HG02970 (cell line): ENCODE results near the gene MRPS27.

Experiments used
- ATAC-seq: cut with Tn5 transposase; IDR thresholded peaks from one replicate; pipeline ENCODE4 v1.9.1; 2021; ENCODE audit warnings: mild to moderate bottlenecking, moderate library complexity, moderate number of reproducible peaks; ENCODE audit not compliant: unreplicated experiment, low FRiP score

MRPS27 gene

DNA sequence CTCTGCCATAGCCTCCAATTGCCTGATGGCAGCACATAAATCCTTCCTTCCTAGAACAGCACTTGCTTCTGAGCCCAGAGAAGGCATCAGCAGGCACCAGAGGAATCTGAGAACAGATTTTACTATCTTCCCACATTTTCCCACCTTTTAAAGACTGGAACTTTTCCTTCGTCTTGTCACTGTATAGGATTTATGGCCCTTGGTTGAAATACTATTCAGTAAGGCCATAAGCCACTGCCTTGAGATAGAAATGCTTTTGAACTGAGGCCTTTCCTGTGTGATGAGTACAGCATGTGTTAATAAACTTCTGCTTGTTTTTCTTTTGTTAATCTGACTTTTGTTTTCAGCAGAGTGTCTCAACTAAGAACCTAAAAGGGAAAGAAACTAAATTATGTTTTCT lies 84.3 kb downstream of the MRPS27 start:
- no peak for ATAC-seq

DNA sequence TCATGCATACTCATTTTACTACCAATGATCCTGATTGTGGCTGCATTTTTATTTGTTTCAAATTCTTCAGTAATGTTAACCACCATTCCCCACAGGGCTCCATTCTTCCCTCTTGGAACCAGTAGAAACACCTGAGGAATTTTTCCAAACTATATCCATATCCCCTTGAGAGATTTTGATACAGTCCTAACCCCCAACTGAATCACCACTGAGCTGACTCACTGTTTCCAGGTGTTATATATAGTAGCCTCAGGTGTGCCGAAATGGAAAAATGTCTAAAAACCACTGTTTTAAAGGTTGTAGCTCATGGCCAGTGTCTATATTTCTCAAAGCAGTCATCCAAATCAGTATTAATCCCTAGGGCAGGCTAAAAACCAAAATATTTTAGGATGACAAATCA lies 85.2 kb downstream of the MRPS27 start:
- ATAC-seq = no peak

DNA sequence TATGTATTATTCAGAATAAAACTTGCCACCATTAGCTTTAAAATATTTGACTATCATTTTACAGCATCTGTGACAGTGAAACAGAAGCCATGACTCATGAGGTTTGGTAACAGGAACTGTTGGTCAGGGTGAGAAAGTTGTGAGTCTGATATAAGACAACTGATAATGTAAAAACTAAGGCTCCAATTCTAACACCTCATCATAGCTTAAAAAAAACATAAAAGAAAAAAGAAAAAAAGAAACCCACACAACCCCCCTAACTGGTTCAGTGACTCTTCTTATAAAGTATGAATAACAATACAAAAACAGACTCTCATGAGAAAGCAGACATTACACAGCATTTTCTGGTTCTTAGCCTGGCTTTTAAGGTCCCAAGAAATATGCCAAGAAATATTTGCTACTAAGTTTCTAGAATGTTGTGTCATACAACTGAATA lies 85.8 kb downstream of the MRPS27 start:
- ATAC-seq = no peak

DNA sequence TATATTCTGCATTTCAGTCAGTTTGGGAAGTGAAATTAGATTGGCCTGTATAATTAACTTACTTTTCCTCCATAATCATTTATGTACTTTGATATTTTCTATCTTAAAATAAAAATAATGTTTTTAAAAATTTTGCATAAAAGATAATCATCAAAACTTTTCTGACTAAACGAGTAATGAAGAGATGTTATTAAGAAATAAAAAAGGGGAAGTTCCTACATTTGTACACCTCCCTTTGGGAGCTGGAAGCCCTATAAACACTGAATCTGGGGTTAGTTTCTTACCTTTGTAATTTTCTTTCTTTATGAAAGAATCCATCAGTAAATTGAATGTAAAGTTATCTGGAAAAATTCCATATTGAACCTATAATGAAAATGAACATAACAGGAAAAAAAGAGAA lies 86.2 kb downstream of the MRPS27 start:
- ATAC-seq = no peak

DNA sequence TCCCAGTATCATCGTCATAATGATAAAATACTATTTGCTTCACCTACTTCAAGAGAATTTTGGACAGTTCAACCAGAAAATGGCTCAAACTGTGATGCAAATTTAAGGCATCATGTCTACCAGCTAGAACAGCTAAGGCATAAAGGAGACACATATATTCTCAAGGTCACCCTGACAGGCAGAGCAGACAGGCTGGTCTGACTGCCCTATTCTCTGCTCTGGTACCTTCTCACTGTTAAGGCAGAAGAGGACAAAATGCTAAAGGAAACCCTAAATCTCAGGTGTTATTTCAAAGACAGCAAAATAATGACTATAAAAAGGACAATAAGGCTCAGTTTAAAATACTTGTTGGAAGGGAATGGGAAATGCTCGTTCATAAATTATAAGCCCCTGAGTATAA lies 87.2 kb downstream of the MRPS27 start:
- ATAC-seq = no peak

DNA sequence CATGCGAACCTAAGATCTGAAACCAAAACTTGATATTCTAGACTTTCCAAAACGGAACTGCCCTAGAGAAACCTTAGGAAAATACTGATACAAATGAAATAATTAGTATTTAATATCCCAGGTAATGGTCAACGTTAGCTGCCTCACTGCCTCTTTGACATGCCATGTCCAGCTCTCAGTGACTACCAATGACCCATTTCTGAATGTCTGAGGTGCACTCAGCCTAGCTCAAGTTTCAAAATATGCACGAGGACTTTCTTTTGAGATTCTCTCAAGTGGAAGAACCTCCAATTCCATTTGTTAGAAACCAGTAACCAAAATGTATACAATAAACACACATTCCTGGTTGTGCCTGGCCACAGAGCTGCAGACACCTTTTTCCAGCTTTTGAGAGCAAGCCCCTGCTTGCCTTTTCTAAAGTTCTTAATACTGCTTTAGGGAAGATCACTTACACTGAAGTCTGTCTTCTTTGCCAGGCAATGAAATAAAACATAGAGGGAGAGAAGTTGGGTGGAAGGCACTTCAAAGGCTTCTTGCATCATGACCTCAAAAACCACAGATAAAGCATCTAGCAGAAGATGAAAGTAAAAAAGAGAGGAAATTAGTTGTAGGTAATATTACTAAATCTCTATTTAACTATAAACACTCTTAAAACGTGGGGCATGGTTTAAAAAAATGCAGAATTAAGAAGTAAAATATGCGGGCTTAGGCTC lies 87.9 kb downstream of the MRPS27 start:
- ATAC-seq = no peak

DNA sequence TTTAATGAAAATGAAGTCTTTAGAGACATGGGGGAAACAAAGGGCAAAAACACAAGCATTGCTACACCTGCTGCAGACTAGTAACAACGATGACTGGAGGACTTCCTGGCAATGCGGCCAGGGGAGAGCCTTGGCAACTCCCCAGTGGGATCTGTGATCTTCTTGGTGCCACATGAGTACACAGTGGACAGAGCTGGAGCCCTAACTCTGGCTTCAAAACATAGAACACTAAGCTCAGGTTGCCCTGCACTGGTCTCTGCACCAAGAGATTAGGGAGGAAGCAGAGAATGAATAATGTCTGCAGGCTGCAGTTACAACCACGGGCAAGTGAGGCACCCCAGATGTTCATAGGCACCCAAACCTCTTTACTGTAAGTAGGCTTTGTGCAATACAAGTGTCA lies 91.1 kb downstream of the MRPS27 start:
- no peak for ATAC-seq

DNA sequence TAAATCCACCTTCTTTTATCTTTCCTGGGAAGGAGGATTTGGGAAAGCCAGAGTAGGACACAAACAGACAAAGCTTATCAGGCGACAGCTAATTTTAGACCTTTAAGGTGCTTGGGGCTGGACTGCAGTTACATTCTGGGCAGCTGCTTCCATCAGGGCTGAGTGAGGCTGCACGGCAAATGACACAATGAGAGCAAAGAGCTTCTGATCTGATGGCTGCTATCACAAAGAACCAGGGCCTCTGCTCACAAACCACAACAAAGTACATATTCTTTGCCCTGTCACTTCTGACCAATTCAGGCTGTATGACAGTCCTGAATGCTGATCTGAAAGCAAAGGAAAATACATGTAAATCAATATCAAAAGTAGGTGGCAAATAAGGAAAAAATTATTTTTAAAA lies 93.1 kb downstream of the MRPS27 start:
- ATAC-seq = no peak

DNA sequence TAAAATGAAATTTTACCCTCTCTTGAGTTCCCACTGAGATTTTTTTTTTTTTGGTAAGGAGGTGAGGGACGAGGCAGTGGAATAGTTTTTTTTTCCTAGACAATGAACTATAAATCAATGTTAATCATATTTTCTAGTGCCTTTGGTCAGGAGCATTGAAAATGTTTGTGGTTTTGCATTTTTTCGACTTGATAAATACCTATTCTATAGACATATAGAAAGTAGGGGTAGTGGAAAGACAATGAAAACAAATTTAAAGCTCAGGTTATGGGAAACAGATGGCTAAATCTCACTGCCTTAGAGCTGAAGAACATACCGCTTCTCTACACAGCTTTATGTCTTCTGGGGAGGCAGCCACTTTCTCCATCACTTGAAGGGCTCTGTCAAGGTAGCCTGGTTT lies 94.3 kb downstream of the MRPS27 start:
- no peak for ATAC-seq

DNA sequence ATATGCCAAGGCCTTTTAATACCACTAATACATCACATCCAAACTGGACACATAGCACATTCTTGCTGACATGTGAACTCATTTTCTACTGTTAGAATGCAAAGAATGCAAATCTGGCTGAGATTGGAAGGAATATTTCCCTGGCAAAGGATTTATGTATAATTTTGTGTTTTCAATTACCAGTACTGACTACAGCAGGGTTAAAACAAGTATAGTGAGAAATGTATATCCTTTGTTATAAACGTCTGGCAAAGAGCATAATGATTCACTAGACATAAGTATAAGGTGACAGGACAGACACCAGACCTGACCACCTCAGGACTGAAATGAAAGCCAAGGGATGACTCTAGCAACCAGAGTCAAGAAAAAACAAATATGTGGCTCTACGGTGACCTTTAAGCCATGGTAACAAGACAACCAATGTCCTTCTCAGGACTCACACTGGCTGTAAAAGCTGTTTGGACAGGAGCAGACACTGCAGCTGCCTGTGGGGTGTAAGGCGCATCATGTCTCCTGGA lies 95.0 kb downstream of the MRPS27 start:
- no peak for ATAC-seq

DNA sequence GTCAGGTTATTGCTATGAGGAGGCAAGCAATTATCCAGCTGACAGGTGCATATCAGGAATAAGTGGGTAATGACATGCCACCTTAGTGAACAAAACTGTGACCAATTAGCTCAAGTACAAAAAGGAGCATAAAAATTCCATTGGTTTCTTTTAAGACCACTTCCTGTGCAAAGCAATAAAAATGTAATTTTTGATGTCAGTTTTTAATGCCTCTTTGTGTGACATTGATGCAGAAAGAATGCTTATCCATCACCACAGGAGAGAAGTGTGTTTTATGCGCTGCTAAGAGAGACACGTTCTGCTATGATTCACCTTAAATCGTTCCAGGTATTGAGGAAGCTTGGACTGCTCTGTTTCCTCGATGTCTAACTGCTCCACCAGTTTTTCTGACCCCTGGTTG lies 96.7 kb downstream of the MRPS27 start:
- ATAC-seq = no peak

DNA sequence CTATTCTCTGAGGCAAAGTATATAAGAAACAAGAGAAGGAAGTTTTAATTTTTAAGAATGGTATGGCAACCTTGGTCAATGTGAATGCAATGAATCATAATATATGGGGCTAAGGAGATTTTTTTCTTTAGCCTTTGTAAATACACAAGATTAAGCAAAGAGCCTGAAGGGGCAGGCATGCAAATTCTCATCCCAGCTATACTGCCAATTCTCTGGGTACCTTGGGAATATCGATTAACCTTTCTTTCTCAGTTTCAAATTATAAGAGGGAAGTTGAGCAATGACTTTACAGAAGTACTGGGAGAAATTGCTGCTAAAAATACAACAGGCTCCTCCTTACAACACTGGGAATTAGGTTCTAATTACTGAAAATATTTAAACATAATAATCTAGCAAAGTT lies 97.5 kb downstream of the MRPS27 start:
- ATAC-seq = no peak

DNA sequence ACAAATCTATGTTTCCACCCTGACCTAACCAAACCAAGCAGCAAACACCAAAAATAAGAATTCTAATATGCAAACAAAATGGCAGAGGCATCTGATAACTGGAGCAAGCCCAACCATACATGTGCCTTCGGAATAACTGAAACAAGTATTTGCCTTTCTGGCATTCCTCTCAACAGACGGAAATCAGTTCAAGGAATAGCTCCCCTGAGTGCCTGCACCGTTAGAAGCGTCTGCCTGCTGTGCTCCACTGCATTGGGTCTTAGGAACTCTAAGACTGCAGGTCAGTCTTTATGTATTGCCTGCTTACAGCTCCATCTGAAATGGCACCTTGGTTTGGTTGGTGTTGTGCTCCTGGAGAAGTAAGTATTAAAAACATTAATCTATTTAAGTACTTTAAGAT lies 98.5 kb downstream of the MRPS27 start:
- no peak for ATAC-seq

DNA sequence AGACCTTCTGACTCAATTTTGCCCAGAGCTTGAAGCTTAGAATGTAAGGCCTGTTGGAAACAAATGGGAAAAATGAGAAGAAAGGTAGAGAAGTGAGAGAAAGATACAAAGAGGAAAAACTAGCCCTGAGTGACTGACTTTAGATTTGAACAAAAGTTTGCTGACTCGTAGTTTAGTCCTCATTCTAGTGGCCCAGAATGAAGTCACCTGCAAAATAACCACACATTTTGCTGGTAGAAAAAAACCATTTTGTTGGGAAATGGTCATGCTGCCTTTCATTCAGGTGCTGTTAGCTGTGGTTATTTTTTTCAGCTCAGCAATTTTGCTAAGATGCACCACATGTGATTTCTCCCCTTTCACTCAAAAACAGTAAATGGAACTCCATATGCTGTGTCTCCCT lies 98.9 kb downstream of the MRPS27 start:
- no peak for ATAC-seq

DNA sequence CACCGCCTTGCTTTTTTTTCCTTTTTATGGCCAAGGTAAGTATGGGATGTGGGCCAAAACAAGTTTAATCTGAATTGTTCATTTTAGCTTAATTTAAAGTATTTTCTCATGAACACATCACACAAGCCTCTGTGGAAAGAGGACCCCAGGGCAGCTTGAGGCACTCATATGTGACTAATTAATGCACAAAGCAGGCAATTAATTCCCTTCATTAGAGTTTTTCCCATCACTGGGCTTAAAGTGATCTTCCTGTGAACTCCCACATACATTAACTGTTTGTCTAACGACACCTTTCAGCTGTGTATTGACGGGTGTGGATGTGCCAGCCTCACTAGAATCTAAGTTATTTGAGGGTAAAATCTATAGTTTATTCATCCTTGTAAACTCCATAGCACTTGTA lies 103.3 kb downstream of the MRPS27 start:
- ATAC-seq = no peak

DNA sequence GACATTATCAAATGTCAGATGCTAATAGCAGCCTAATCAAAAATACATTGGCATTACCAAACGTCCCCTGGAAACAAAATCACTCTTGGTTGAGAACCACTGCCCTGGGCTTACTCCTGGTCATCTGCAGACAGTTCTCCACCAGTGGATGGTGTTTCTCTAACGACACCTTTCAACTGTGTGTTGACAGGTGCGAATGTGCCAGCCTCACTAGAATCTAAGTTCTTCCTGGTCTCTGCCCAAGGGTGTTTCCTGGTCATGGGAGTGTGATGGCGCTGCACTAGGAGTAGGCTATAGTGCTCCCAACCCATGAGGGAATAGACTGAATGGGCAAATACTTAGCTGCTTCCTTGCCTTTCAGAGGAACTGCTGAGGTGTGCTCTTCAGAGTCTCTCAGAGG lies 105.9 kb downstream of the MRPS27 start:
- ATAC-seq = no peak

DNA sequence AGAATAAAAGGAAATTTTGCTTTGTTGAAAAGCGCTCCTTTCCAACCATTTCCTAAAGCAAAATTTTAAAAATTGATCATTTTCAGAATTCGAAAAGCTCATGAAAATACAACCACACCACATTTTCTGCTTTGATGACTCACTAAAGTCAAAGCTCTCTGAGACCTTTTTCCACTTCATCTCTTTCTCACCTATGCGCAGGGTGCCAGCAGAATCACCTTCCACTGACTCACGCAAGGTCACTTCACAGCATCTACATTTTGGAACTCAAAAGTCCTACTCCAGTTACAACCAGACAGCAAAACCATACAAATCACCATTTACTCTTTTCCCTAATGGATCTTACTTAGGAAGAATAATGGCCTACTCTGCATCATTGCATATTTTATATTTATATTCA lies 106.6 kb downstream of the MRPS27 start:
- no peak for ATAC-seq

DNA sequence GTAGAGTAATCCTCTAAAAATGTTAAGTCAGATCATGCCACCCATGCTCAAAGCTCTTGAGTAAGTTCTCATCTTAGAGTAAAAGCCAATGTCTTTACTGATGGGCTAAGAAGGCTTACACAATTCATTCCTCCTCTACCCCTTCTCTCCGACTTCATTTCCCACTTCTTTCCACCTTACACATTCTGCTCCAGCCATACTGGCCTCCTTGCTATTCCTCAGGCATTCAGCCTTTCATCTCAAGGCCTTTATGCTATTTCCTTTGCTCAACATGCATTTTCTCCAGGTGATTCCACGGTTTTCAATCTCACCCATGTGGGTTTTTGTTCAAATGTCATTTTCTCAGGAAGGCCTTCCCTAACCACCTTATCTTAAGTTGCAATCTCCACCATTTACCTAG lies 107.9 kb downstream of the MRPS27 start:
- no peak for ATAC-seq

DNA sequence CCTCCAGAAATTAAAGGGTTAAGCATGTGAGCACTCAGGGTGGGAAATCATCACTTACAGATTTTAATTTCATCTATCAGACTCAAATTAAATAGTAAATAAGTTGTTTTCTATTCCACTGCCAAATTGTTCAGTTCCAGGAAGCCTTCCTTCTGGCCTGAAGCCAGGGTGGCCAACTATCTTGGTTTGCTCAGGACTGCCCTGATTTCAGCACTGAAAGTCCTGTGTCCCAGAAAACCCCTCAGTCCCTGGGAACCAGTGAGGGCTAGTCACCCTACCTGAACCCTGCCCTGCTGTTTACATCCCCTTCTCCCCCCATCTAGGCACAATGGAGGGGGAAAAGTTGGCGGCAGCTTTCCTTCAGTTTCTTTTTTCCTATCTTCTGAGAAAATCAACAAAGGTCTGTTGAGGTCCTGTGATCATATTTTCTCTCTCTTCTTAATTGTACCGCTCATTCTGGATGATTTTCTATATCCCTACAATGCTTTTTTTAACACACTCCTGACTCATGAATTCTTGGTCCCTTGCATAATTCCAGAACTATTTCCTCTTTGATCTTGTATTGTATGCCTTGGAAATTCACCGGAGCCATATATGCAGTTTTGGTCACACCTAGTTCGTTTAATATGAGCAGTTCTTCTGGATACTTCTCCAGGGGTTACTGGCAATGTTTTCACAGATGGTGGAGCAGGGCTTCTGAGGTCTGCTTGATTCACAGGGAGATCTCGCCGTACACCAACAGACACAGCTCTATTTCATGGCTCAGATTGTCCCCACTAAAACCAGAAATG lies 109.0 kb downstream of the MRPS27 start:
- ATAC-seq = no peak

DNA sequence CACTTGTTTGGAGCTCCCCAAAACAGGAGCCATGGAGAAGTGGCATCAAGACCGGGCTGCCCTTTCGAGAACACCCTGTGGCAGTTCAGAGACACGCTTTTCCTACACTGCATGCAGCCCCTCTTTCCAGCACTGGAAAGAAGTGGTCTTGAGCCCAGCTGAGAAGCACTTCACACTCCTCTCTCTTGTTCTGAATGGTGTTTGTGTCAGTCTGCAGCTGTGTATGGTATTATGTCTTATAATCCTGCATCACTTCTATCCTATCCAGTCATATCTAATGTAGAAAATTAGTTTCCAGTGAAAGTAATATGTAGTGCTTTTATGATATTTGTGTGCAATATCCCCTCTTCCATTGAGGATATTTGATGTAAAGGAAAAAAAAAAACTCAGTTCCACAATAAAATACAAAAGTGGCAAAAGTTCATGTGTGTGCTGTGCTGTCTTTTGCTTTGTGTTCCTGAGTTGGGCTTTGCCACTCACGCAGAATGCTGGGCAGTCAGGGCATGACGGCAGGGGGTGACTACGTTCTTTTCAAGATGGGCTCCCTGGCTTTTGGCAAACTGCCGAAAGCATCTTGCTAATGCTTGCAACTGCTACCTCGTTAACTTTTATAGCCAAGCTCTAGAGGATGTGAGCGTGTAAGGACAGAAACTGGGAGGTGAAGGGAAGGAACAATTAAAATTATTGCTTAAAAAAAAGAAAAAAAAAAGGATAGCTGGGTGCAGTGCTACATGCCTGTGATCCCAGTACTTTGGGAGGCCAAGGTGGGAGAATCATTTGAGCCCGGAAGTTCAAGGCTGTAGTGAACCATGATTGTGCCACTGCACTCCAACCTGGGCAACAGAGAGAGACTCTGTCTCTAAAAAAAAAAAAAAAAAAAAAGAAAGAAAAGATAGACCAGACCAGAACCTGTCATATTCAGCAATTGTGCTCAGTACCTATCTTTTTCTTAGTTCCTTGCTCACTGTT lies 110.6 kb downstream of the MRPS27 start:
- ATAC-seq = no peak
